Tibial nerve (tissue), 4 donors: ENCODE results near the gene ST13.

Experiments used
- CTCF ChIP-seq, 5 experiments: fragments of 200-600 bp in 3 of 5; fragments of 450-650 bp in 2 of 5; sonication (generic) in 3 of 5; IDR thresholded peaks; one replicate each; pipeline ENCODE4 v1.5.1; 2016 to 2019; ENCODE audit warnings: antibody characterized with exemption in 5 of 5, mild to moderate bottlenecking in 3 of 5, moderate library complexity in 2 of 5
- EP300 ChIP-seq, 2 donors: sonication (generic); formaldehyde crosslinking; IDR thresholded peaks; one replicate each; pipeline ENCODE4 v1.6.1; 2017; ENCODE audit warnings: antibody characterized with exemption in 2 of 2, mild to moderate bottlenecking in 1 of 2

DNA sequence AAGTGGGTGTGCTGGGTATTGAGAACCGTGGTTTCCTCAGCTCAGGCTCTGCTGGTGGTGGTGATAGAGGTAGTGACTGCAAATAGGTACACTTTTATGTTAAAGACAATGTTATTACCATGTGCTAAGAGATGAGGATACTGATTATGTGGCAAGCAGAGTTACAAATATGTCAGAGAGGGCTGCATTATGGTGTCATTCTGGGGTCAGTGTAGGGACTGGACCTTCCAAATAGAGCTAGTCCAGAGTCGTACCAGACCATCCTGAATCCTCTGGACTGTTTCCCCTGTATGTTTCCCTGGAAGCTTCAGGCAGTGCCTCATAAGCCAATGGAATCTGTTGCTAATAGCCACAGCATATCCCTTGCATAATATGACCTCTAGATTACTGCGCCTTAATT lies 5.6 kb upstream of the ST13 start, which contains the start of gene DNAJB7:
- TF ChIP-seq CTCF (IDR thresholded peaks at IDR 0.05) (no peak), EP300 (IDR thresholded peaks at IDR 0.05) (no peak)
